Hematopoietic multipotent progenitor cell treated with erythropoietin and hydrocortisone succinate and interleukin-3 and kit ligand, for 17 days (in vitro differentiated cells): ENCODE data around the gene SERHL2.
"Not testable (repeated sequence)": the region's sequence is repeated elsewhere in the genome, so short reads cannot be mapped to it uniquely, and the experiment has no call there.

Experiments used
- DNase-seq: peaks from one replicate; pipeline ENCODE4 v3.0.0-alpha.2; 2015; ENCODE audit warnings: low spot score

The SERHL2 gene

GRCh38 chr22:42535082-42535731, 18.5 kb upstream of the SERHL2 start:
- DNase-seq, result not testable (repeated sequence)

GRCh38 chr22:42536166-42536565, 17.6 kb upstream of the SERHL2 start:
- no peak for DNase-seq

- DNase-seq, result not testable (repeated sequence)
Observed at GRCh38 chr22:42536634-42537033, 17.1 kb upstream of the SERHL2 start.

- not testable (repeated sequence) for DNase-seq
Observed at GRCh38 chr22:42537199-42537831, 16.4 kb upstream of the SERHL2 start.

- DNase-seq, result not testable (repeated sequence)
Observed at GRCh38 chr22:42539236-42539771, 14.5 kb upstream of the SERHL2 start.

GRCh38 chr22:42544686-42545085, 9.1 kb upstream of the SERHL2 start:
- DNase-seq, result no peak

- DNase-seq, result no peak
Observed at GRCh38 chr22:42547562-42547961, 6.2 kb upstream of the SERHL2 start.

GRCh38 chr22:42548126-42548525, 5.6 kb upstream of the SERHL2 start:
- not testable (repeated sequence) for DNase-seq

- DNase-seq, result no peak
Observed at GRCh38 chr22:42548597-42549330, 5.0 kb upstream of the SERHL2 start.

GRCh38 chr22:42549331-42550060, 4.3 kb upstream of the SERHL2 start:
- no peak for DNase-seq

- DNase-seq, result not testable (repeated sequence)
Observed at GRCh38 chr22:42552294-42552647, 1.5 kb upstream of the SERHL2 start.

- no peak for DNase-seq
Observed at GRCh38 chr22:42560381-42560780, 6.6 kb downstream of the SERHL2 start.

GRCh38 chr22:42560781-42561180, 7.0 kb downstream of the SERHL2 start:
- peak; percentile 36 for DNase-seq

GRCh38 chr22:42561856-42562255, 8.1 kb downstream of the SERHL2 start:
- DNase-seq, result no peak

- DNase-seq, result no peak
Observed at GRCh38 chr22:42562279-42562678, 8.5 kb downstream of the SERHL2 start.

GRCh38 chr22:42562684-42563083, 8.9 kb downstream of the SERHL2 start:
- DNase-seq, result no peak

GRCh38 chr22:42563943-42564342, 10.2 kb downstream of the SERHL2 start:
- DNase-seq, result not testable (repeated sequence)

GRCh38 chr22:42564699-42565098, 10.9 kb downstream of the SERHL2 start:
- DNase-seq, result no peak

GRCh38 chr22:42565956-42566355, 12.2 kb downstream of the SERHL2 start:
- DNase-seq, result no peak

GRCh38 chr22:42567950-42568349, 14.2 kb downstream of the SERHL2 start:
- DNase-seq, result not testable (repeated sequence)

- not testable (repeated sequence) for DNase-seq
Observed at GRCh38 chr22:42570580-42570979, 16.8 kb downstream of the SERHL2 start.

- DNase-seq, result not testable (repeated sequence)
Observed at GRCh38 chr22:42571068-42571467, 17.3 kb downstream of the SERHL2 start.
